ENCODE data around the gene CST7. TPM values are rescaled to one million over a fixed set of nuclear protein-coding genes. Genes with fewer than 3 reads are reported as not detected.
"Not testable (repeated sequence)": the region's sequence is repeated elsewhere in the genome, so short reads cannot be mapped to it uniquely, and the experiment has no call there.

CST7 gene
- total RNA-seq, 1 experiment from 2014 or later: not detected

- in situ Hi-C loops (cut with HindIII; ENCODE audit: low pct_unique_long_range_greater_than_20kb, low sequenced_read_pairs): no loop called here
- no peak for DNase-seq (ENCODE audit: low read depth)
These were observed 5.3 kb upstream of the CST7 start for GRCh38 chr20:24943731-24944130.

GRCh38 chr20:24946376-24946775 lies 2.7 kb upstream of the CST7 start:
- DNase-seq (ENCODE audit: low read depth); in situ Hi-C loops (cut with HindIII; ENCODE audit: low pct_unique_long_range_greater_than_20kb, low sequenced_read_pairs): not testable (repeated sequence)

- DNase-seq (ENCODE audit: low read depth); in situ Hi-C loops (cut with HindIII; ENCODE audit: low pct_unique_long_range_greater_than_20kb, low sequenced_read_pairs): not testable (repeated sequence)
These were observed 602 bp upstream of the CST7 start for GRCh38 chr20:24948396-24948938.

- DNase-seq (ENCODE audit: low read depth): no peak
- in situ Hi-C loops (cut with HindIII; ENCODE audit: low pct_unique_long_range_greater_than_20kb, low sequenced_read_pairs): no loop called here
These were observed 673 bp downstream of the CST7 start for GRCh38 chr20:24949756-24950127.

- in situ Hi-C loops (cut with HindIII; ENCODE audit: low pct_unique_long_range_greater_than_20kb, low sequenced_read_pairs): no loop called here
- no peak for DNase-seq (ENCODE audit: low read depth)
These were observed 1.2 kb downstream of the CST7 start for GRCh38 chr20:24950128-24950835.

GRCh38 chr20:24950836-24951525 lies 1.9 kb downstream of the CST7 start:
- in situ Hi-C loops (cut with HindIII; ENCODE audit: low pct_unique_long_range_greater_than_20kb, low sequenced_read_pairs): no loop called here
- DNase-seq (ENCODE audit: low read depth): no peak

GRCh38 chr20:24951536-24952083 lies 2.5 kb downstream of the CST7 start:
- DNase-seq (ENCODE audit: low read depth): no peak
- in situ Hi-C loops (cut with HindIII; ENCODE audit: low pct_unique_long_range_greater_than_20kb, low sequenced_read_pairs): no loop called here

- DNase-seq (ENCODE audit: low read depth): no peak
- in situ Hi-C loops (cut with HindIII; ENCODE audit: low pct_unique_long_range_greater_than_20kb, low sequenced_read_pairs): no loop called here
These were observed 3.5 kb downstream of the CST7 start for GRCh38 chr20:24952376-24953208.

GRCh38 chr20:24953209-24953575 lies 4.1 kb downstream of the CST7 start:
- no peak for DNase-seq (ENCODE audit: low read depth)
- in situ Hi-C loops (cut with HindIII; ENCODE audit: low pct_unique_long_range_greater_than_20kb, low sequenced_read_pairs): no loop called here

GRCh38 chr20:24953621-24954133 lies 4.6 kb downstream of the CST7 start:
- DNase-seq (ENCODE audit: low read depth): no peak
- in situ Hi-C loops (cut with HindIII; ENCODE audit: low pct_unique_long_range_greater_than_20kb, low sequenced_read_pairs): no loop called here

- in situ Hi-C loops (cut with HindIII; ENCODE audit: low pct_unique_long_range_greater_than_20kb, low sequenced_read_pairs): no loop called here
- DNase-seq (ENCODE audit: low read depth): no peak
These were observed 5.1 kb downstream of the CST7 start for GRCh38 chr20:24954151-24954550.

GRCh38 chr20:24954566-24954965 lies 5.5 kb downstream of the CST7 start:
- DNase-seq (ENCODE audit: low read depth): no peak
- in situ Hi-C loops (cut with HindIII; ENCODE audit: low pct_unique_long_range_greater_than_20kb, low sequenced_read_pairs): no loop called here

- DNase-seq (ENCODE audit: low read depth): no peak
- in situ Hi-C loops (cut with HindIII; ENCODE audit: low pct_unique_long_range_greater_than_20kb, low sequenced_read_pairs): no loop called here
These were observed 6.0 kb downstream of the CST7 start for GRCh38 chr20:24955045-24955444.

- DNase-seq (ENCODE audit: low read depth): no peak
- in situ Hi-C loops (cut with HindIII; ENCODE audit: low pct_unique_long_range_greater_than_20kb, low sequenced_read_pairs): no loop called here
These were observed 7.2 kb downstream of the CST7 start for GRCh38 chr20:24956001-24956841.

- in situ Hi-C loops (cut with HindIII; ENCODE audit: low pct_unique_long_range_greater_than_20kb, low sequenced_read_pairs): no loop called here
- DNase-seq (ENCODE audit: low read depth): no peak
These were observed 8.4 kb downstream of the CST7 start for GRCh38 chr20:24957326-24958016.

- no peak for DNase-seq (ENCODE audit: low read depth)
- in situ Hi-C loops (cut with HindIII; ENCODE audit: low pct_unique_long_range_greater_than_20kb, low sequenced_read_pairs): no loop called here
These were observed 9.7 kb downstream of the CST7 start for GRCh38 chr20:24958506-24959385.

Data from Caki2 (cell line).